Neural cell (in vitro differentiated cells): ENCODE data around the gene TENT4A. TPM values are rescaled to one million over a fixed set of nuclear protein-coding genes. Genes with fewer than 3 reads are reported as not detected.
A peak's percentile ranks its signal among the peaks of the same experiment; 100 is the strongest.

Source experiments
- H2AFZ ChIP-seq: fragments of 200-600, 300-800 bp; sonication (generic), shearing (Covaris generic); 2 replicates; pipeline ENCODE4 v1.6.0; 2014; ENCODE audit warnings: low read depth, mild to moderate bottlenecking, antibody characterized with exemption, low read length, moderate library complexity
- H3F3A ChIP-seq: fragments of 200-600 bp; shearing (Covaris generic); 2 replicates; pipeline ENCODE4 v1.6.1; 2016; ENCODE audit warnings: mild to moderate bottlenecking, moderate library complexity, mixed read lengths, antibody characterized with exemption, low read length; ENCODE audit not compliant: insufficient read depth, poor library complexity, severe bottlenecking
- H3K27ac ChIP-seq: fragments of 200-600, 300-800 bp; sonication (generic), shearing (Covaris generic); 2 replicates; pipeline ENCODE4 v1.5.1; 2014; ENCODE audit warnings: mild to moderate bottlenecking, low read length, moderate library complexity
- H3K27me3 ChIP-seq: fragments of 300-800, 200-600 bp; sonication (generic), shearing (Covaris generic); 2 replicates; pipeline ENCODE4 v1.6.0; 2014; ENCODE audit warnings: mild to moderate bottlenecking, low read depth, low read length, moderate library complexity; ENCODE audit not compliant: insufficient read depth
- H3K36me3 ChIP-seq: fragments of 300-800, 200-600 bp; sonication (generic), shearing (Covaris generic); 2 replicates; pipeline ENCODE4 v1.5.1; 2014; ENCODE audit warnings: mild to moderate bottlenecking, antibody characterized with exemption, low read length, moderate library complexity; ENCODE audit not compliant: insufficient read depth
- H3K4me2 ChIP-seq: fragments of 300-800, 200-600 bp; sonication (generic), shearing (Covaris generic); 2 replicates; pipeline ENCODE4 v1.6.0; 2014; ENCODE audit warnings: mild to moderate bottlenecking, low read length
- H3K4me3 ChIP-seq: fragments of 300-800, 200-600 bp; sonication (generic), shearing (Covaris generic); 2 replicates; pipeline ENCODE4 v1.5.1; 2014; ENCODE audit warnings: mild to moderate bottlenecking, low read length, moderate library complexity
- H3K79me2 ChIP-seq: fragments of 200-600 bp; shearing (Covaris generic); replicated peaks from 2 replicates; pipeline ENCODE4 v1.6.0; 2014; ENCODE audit warnings: mild to moderate bottlenecking, low read length, moderate library complexity; ENCODE audit not compliant: insufficient read depth
- H3K9ac ChIP-seq: fragments of 300-800, 200-600 bp; sonication (generic), shearing (Covaris generic); 2 replicates; pipeline ENCODE4 v1.6.1; 2016; ENCODE audit warnings: mild to moderate bottlenecking, low read length, mixed read lengths
- H3K9me2 ChIP-seq: fragments of 200-600 bp; shearing (Covaris generic); 2 replicates; pipeline ENCODE4 v1.6.1; 2016; ENCODE audit warnings: mild to moderate bottlenecking, low read length, mixed read lengths; ENCODE audit not compliant: insufficient read depth
- H3K9me3 ChIP-seq: fragments of 200-600, 300-800 bp; sonication (generic), shearing (Covaris generic); 2 replicates; pipeline ENCODE4 v1.6.1; 2016; ENCODE audit warnings: mild to moderate bottlenecking, mixed run types, low read length, moderate library complexity, mixed read lengths
- H4K20me1 ChIP-seq: fragments of 200-600 bp; shearing (Covaris generic); 2 replicates; pipeline ENCODE4 v1.6.1; 2016; ENCODE audit warnings: mild to moderate bottlenecking, mixed run types; ENCODE audit not compliant: insufficient read depth
- EP300 ChIP-seq: fragments of 450-650 bp; conservative IDR thresholded peaks from 2 replicates; pipeline ENCODE4 v1.6.1; 2014; ENCODE audit warnings: antibody characterized with exemption, mild to moderate bottlenecking, moderate library complexity; ENCODE audit not compliant: poor library complexity, severe bottlenecking
- EZH2 ChIP-seq: fragments of 200-600, 300-800 bp; shearing (Covaris generic), sonication (generic); IDR thresholded peaks from 2 replicates; pipeline ENCODE4 v1.6.1; 2014; ENCODE audit warnings: antibody characterized with exemption, low read length, borderline replicate concordance, mild to moderate bottlenecking; ENCODE audit not compliant: insufficient read depth, poor library complexity, severe bottlenecking
- MXI1 ChIP-seq: fragments of 450-650 bp; conservative IDR thresholded peaks from 2 replicates; pipeline ENCODE4 v1.6.1; 2014; ENCODE audit warnings: antibody characterized with exemption, mild to moderate bottlenecking; ENCODE audit not compliant: poor library complexity, severe bottlenecking
- POLR2AphosphoS5 ChIP-seq: IDR thresholded peaks from 2 replicates; pipeline ENCODE4 v1.6.1; 2012
- RAD21 ChIP-seq: fragments of 450-650 bp; conservative IDR thresholded peaks from 2 replicates; pipeline ENCODE4 v1.6.1; 2014; ENCODE audit warnings: antibody characterized with exemption, mild to moderate bottlenecking, moderate library complexity
- SMC3 ChIP-seq: fragments of 450-650 bp; conservative IDR thresholded peaks from 2 replicates; pipeline ENCODE4 v1.6.1; 2014; ENCODE audit warnings: antibody characterized with exemption, mild to moderate bottlenecking, moderate library complexity; ENCODE audit not compliant: poor library complexity
- TAF1 ChIP-seq: IDR thresholded peaks from 2 replicates; pipeline ENCODE4 v1.6.1; 2012; ENCODE audit warnings: low read depth
- polyA plus RNA-seq: library from polyadenylated mRNA; depleted of rRNA; stranded (reverse); fragments of >200 nt; gene quantifications from 2 replicates; pipeline ENCODE4 v1.2.3, GENCODE V29; 2014
- TF ChIP-seq, protein P1 (sequence below): fragments of 450-650 bp; IDR thresholded peaks from 2 replicates; pipeline ENCODE4 v1.5.1; 2014; ENCODE audit warnings: antibody characterized with exemption, mild to moderate bottlenecking, moderate library complexity; ENCODE audit not compliant: poor library complexity, severe bottlenecking
- TF ChIP-seq, protein P2 (sequence below): IDR thresholded peaks from 2 replicates; pipeline ENCODE4 v1.6.1; 2012; ENCODE audit warnings: borderline replicate concordance

Gene TENT4A
- polyA plus RNA-seq, 1 donor from 2014 or later, result 12.1 TPM

DNA sequence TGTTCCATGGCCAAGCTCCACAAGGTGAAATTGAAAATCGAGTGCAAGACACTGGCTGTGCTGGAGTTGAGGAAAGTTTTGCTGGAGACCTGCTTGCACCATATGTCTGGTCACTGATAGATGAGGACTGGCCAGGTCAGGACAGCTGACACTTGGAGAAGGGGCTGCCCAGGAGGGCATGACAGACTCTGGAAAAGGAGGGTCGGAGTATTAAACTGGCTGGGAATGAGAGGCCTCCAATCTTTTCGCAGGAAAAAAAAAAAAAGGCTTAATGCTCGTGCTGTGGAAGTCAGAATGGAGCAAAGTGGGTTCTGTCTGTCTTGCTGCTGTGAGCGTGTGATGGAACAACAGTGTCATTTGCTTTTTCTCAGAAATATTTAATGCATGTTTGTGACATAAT, 5.5 kb downstream of the TENT4A start:
- Histone ChIP-seq H3K4me2 (no peak overlapping the region), H3K4me3 (peak overlapping the region; percentile 69), H3F3A (no peaks in the 10 kb centered on the region), H3K27me3 (no peaks in the 10 kb centered on the region), H4K20me1 (peaks cover 27% of the 10 kb centered on the region), H3K79me2 (peaks cover 81% of the 10 kb centered on the region), H3K27ac (no peak overlapping the region), H3K9ac (no peak overlapping the region), H3K9me2 (no peaks in the 10 kb centered on the region), H3K9me3 (no peaks in the 10 kb centered on the region), H3K36me3 (no peaks in the 10 kb centered on the region), H2AFZ (no peak overlapping the region)
- TF ChIP-seq RAD21 (no peak), EZH2 (no peak), POLR2AphosphoS5 (no peak), TAF1 (no peak), SMC3 (no peak), EP300 (no peak), MXI1 (no peak)
- TF ChIP-seq, protein P1, sequence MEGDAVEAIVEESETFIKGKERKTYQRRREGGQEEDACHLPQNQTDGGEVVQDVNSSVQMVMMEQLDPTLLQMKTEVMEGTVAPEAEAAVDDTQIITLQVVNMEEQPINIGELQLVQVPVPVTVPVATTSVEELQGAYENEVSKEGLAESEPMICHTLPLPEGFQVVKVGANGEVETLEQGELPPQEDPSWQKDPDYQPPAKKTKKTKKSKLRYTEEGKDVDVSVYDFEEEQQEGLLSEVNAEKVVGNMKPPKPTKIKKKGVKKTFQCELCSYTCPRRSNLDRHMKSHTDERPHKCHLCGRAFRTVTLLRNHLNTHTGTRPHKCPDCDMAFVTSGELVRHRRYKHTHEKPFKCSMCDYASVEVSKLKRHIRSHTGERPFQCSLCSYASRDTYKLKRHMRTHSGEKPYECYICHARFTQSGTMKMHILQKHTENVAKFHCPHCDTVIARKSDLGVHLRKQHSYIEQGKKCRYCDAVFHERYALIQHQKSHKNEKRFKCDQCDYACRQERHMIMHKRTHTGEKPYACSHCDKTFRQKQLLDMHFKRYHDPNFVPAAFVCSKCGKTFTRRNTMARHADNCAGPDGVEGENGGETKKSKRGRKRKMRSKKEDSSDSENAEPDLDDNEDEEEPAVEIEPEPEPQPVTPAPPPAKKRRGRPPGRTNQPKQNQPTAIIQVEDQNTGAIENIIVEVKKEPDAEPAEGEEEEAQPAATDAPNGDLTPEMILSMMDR, result no peak
- TF ChIP-seq, protein P2, sequence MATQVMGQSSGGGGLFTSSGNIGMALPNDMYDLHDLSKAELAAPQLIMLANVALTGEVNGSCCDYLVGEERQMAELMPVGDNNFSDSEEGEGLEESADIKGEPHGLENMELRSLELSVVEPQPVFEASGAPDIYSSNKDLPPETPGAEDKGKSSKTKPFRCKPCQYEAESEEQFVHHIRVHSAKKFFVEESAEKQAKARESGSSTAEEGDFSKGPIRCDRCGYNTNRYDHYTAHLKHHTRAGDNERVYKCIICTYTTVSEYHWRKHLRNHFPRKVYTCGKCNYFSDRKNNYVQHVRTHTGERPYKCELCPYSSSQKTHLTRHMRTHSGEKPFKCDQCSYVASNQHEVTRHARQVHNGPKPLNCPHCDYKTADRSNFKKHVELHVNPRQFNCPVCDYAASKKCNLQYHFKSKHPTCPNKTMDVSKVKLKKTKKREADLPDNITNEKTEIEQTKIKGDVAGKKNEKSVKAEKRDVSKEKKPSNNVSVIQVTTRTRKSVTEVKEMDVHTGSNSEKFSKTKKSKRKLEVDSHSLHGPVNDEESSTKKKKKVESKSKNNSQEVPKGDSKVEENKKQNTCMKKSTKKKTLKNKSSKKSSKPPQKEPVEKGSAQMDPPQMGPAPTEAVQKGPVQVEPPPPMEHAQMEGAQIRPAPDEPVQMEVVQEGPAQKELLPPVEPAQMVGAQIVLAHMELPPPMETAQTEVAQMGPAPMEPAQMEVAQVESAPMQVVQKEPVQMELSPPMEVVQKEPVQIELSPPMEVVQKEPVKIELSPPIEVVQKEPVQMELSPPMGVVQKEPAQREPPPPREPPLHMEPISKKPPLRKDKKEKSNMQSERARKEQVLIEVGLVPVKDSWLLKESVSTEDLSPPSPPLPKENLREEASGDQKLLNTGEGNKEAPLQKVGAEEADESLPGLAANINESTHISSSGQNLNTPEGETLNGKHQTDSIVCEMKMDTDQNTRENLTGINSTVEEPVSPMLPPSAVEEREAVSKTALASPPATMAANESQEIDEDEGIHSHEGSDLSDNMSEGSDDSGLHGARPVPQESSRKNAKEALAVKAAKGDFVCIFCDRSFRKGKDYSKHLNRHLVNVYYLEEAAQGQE, result no peak

DNA sequence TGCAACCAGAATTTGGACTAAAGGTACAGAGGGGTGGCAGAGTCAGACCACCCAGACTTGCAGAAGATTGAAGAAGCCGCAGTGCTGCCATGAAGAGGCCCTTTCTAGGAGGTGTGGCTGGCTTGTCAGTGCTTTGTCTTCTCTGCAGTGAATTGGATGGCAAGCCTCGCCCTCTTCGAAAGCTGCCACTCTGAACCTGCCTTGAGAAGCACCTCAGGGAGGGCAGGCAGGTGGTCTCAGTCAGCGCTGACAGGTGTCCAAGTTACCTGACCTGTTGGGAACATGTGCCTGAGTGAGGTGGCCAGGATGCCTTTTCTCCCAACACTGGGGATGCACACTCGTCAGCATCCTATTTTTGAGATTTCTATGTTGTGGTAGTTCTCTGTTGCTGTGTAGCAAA, 6.2 kb downstream of the TENT4A start:
- no peak overlapping the region for H3K4me3 ChIP-seq
- no peaks in the 10 kb centered on the region for H3K9me3 ChIP-seq
- no peaks in the 10 kb centered on the region for H3K36me3 ChIP-seq
- no peaks in the 10 kb centered on the region for H3K27me3 ChIP-seq
- no peaks in the 10 kb centered on the region for H3F3A ChIP-seq
- no peak overlapping the region for H3K27ac ChIP-seq
- no peak overlapping the region for H2AFZ ChIP-seq
- no peaks in the 10 kb centered on the region for H3K9me2 ChIP-seq
- no peak overlapping the region for H3K9ac ChIP-seq
- H3K4me2 ChIP-seq, result no peak overlapping the region
- peaks cover 86% of the 10 kb centered on the region for H3K79me2 ChIP-seq
- peaks cover 27% of the 10 kb centered on the region for H4K20me1 ChIP-seq
- TF ChIP-seq EZH2 (no peak), SMC3 (no peak), RAD21 (no peak), EP300 (no peak), TAF1 (no peak), POLR2AphosphoS5 (no peak), MXI1 (no peak)
- TF ChIP-seq, protein P1, result no peak
- TF ChIP-seq, protein P2, result no peak
